K562 (cell line): Measurements from ENCODE around the gene PHF3. TPM values are rescaled to one million over a fixed set of nuclear protein-coding genes. Genes with fewer than 3 reads are reported as not detected.

Experiments used
- ATAC-seq: fragments of 200-7000 bp; cut with Tn5 transposase; 3 replicates; pipeline ENCODE4 v1.9.1; 2020; ENCODE audit warnings: moderate library complexity
- BruUV-seq: library from RNA; stranded (reverse); fragments of 400-500 nt; replicated peaks from 2 replicates; lab custom pipeline; 2021; lab: Mats Ljungman, UMichigan
- CTCF ChIA-PET: fragments of 300-600 bp; formaldehyde crosslinking; extraction: SDS; loops from one replicate; lab custom pipeline; 2021; ENCODE audit warnings: low intra/inter-chr PET ratio; lab: Yijun Ruan, JAX
- POLR2A ChIA-PET: fragments of 300-600, 350-650 bp; sonication (Branson Sonifier 250); formaldehyde crosslinking; extraction: SDS; loops from one replicate; lab custom pipeline; 2021; ENCODE audit warnings: antibody characterized with exemption, inconsistent platforms; lab: Yijun Ruan, JAX
- DNase-seq, 4 experiments: peaks; one replicate each; pipeline versions ENCODE4 v3.0.0 to v3.0.0-alpha.2; 2011 to 2018; ENCODE audit warnings: low spot score in 3 of 4, mixed read lengths in 3 of 4; ENCODE audit errors: extremely low read depth in 1 of 4
- FAIRE-seq: peaks from 2 replicates; lab custom pipeline; 2011; peaks lifted over from hg19 to GRCh38; lab: Jason Lieb, UNC
- H2AFZ ChIP-seq: 2 replicates; pipeline ENCODE4 v1.6.0; 2011; ENCODE audit warnings: low read depth, low read length, control low read depth, inconsistent platforms
- H3K27ac ChIP-seq: fragments of 200-600 bp; 3 replicates; pipeline ENCODE4 v1.8.0; 2011; ENCODE audit warnings: low read depth, mild to moderate bottlenecking, control low read depth, inconsistent platforms, low read length, moderate library complexity, mixed read lengths; ENCODE audit errors: extremely low read depth
- H3K27me3 ChIP-seq, 2 experiments: fragments of 300-600 bp in 1 of 2; 2 replicates in 1 of 2; 3 replicates in 1 of 2; pipeline versions ENCODE4 v1.6.0 to v1.8.0; 2011; ENCODE audit warnings: inconsistent platforms in 2 of 2, low read length in 2 of 2, mild to moderate bottlenecking in 1 of 2, mixed read lengths in 1 of 2, moderate library complexity in 1 of 2; ENCODE audit not compliant: control insufficient read depth in 2 of 2, insufficient read depth in 2 of 2
- H3K36me3 ChIP-seq: fragments of 300-600 bp; 3 replicates; pipeline ENCODE4 v1.8.0; 2011; ENCODE audit warnings: mild to moderate bottlenecking, low read length, inconsistent platforms; ENCODE audit not compliant: control insufficient read depth, insufficient read depth
- H3K4me1 ChIP-seq, 2 experiments: fragments of 200-600 bp in 1 of 2; replicated peaks in 1 of 2; 2 replicates in 1 of 2; 3 replicates in 1 of 2; pipeline versions ENCODE4 v1.5.1 to v1.8.0; 2011; ENCODE audit warnings: inconsistent platforms in 2 of 2, low read length in 2 of 2, mild to moderate bottlenecking in 1 of 2, mixed read lengths in 1 of 2, moderate library complexity in 1 of 2; ENCODE audit not compliant: control insufficient read depth in 2 of 2, insufficient read depth in 2 of 2
- H3K4me2 ChIP-seq: 2 replicates; pipeline ENCODE4 v1.6.1; 2011; ENCODE audit warnings: low read length, control low read depth, inconsistent platforms, mixed read lengths; ENCODE audit not compliant: insufficient read depth
- H3K4me3 ChIP-seq: fragments of 200-600 bp; sonication (generic), shearing (Covaris generic); 2 replicates; pipeline ENCODE4 v1.5.1; 2016; ENCODE audit warnings: control low read depth, inconsistent platforms
- H3K79me2 ChIP-seq: fragments of 200-600 bp; 3 replicates; pipeline ENCODE4 v1.8.0; 2011; ENCODE audit warnings: low read length, inconsistent platforms; ENCODE audit not compliant: control insufficient read depth, insufficient read depth
- H3K9ac ChIP-seq, 2 experiments: 2 replicates each; pipeline versions ENCODE4 v1.6.0 to v1.6.1; 2011; ENCODE audit warnings: low read depth in 2 of 2, low read length in 2 of 2, control low read depth in 1 of 2, inconsistent platforms in 1 of 2, mild to moderate bottlenecking in 1 of 2, mixed read lengths in 1 of 2; ENCODE audit not compliant: insufficient read depth in 1 of 2
- H3K9me1 ChIP-seq: one replicate; pipeline ENCODE4 v1.6.0; 2011; ENCODE audit warnings: inconsistent platforms, mild to moderate bottlenecking, low read length, moderate library complexity; ENCODE audit not compliant: control insufficient read depth, insufficient read depth
- H3K9me3 ChIP-seq: replicated peaks from 2 replicates; pipeline ENCODE4 v1.5.1; 2011; ENCODE audit warnings: low read depth, low read length, inconsistent platforms; ENCODE audit not compliant: control insufficient read depth, insufficient read depth
- H4K20me1 ChIP-seq: replicated peaks from 2 replicates; pipeline ENCODE4 v1.6.1; 2011; ENCODE audit warnings: low read length, inconsistent platforms, mixed read lengths; ENCODE audit not compliant: control insufficient read depth, insufficient read depth
- LEF1 ChIP-seq: fragments of 450-650 bp; IDR thresholded peaks from 2 replicates; pipeline ENCODE4 v1.6.1; 2016; ENCODE audit warnings: mild to moderate bottlenecking
- NBN ChIP-seq: fragments of 450-650 bp; IDR thresholded peaks from 2 replicates; pipeline ENCODE4 v1.6.1; 2016; ENCODE audit warnings: low read depth, mild to moderate bottlenecking
- NCOA6 ChIP-seq: fragments of 450-650 bp; IDR thresholded peaks from 2 replicates; pipeline ENCODE4 v1.6.1; 2017; ENCODE audit warnings: mild to moderate bottlenecking
- NFIX ChIP-seq: fragments of 250-450 bp; sonication (Bioruptor Pico); IDR thresholded peaks from 2 replicates; pipeline ENCODE4 v1.4.0; 2020; ENCODE audit warnings: low read depth, mild to moderate bottlenecking, moderate library complexity
- NR2C2 ChIP-seq, 2 experiments: fragments of 200-800 bp in 1 of 2; sonication (Bioruptor generic) in 1 of 2; sonication (generic) in 1 of 2; formaldehyde crosslinking in 1 of 2; IDR thresholded peaks; 2 replicates each; pipeline versions ENCODE4 v1.6.1 to v1.8.0; 2016 to 2022; ENCODE audit warnings: mild to moderate bottlenecking in 1 of 2, missing compliant biosample characterization in 1 of 2, missing genetic modification characterization in 1 of 2, missing genetic modification reagents in 1 of 2
- ZBTB40 ChIP-seq, 2 experiments: fragments of 450-650 bp in 1 of 2; sonication (generic) in 1 of 2; formaldehyde crosslinking in 1 of 2; IDR thresholded peaks; 2 replicates each; pipeline versions ENCODE4 v1.7.1 to v1.9.0; 2016 to 2022; ENCODE audit warnings: inconsistent platforms in 1 of 2, mild to moderate bottlenecking in 1 of 2, missing genetic modification reagents in 1 of 2
- WGBS: fragments of 100-300 bp; shearing (Covaris generic); methylation state at CpG from one replicate; pipeline ENCODE4 v1.1.6; 2016; ENCODE audit warnings: low coverage, mixed read lengths; ENCODE audit not compliant: insufficient coverage; ENCODE audit errors: missing lambda C conversion rate; 5-methylcytosine and 5-hydroxymethylcytosine counted together
- in situ Hi-C: fragments of 300-500 bp; cut with MboI; formaldehyde crosslinking; loops from 4 replicates; pipeline ENCODE4 v1.15.0; 2018; ENCODE audit warnings: inconsistent platforms, mixed read lengths
- intact Hi-C: fragments of 100-400 bp; cut with micrococcal nuclease; formaldehyde crosslinking; loops from 2 replicates; pipeline ENCODE4 v1.14.2; 2022
- polyA plus RNA-seq, 8 experiments: library from polyadenylated mRNA; depleted of rRNA in 4 of 8; stranded (reverse) in 5 of 8; unstranded in 3 of 8; fragments of >200 nt; fragmentation: Nextera tagmentation in 2 of 8; fragmentation: Illumina TruSeq in 1 of 8; extraction: Ambion mirVana in 2 of 8; extraction: Trizol in 1 of 8; gene quantifications; 2 replicates each; pipeline versions ENCODE4 v1.2.1 to v1.2.3, GENCODE V29; 2011 to 2014; ENCODE audit warnings: inconsistent platforms in 1 of 8, missing spikeins in 1 of 8
- total RNA-seq, 7 experiments: library from RNA; depleted of rRNA in 6 of 7; stranded (reverse); fragments of >200 nt in 6 of 7; fragmentation: Illumina TruSeq in 2 of 7; extraction: Trizol in 2 of 7; gene quantifications; 2 replicates each; pipeline versions ENCODE4 v1.2.1 to v1.2.3, GENCODE V29; 2011 to 2021; ENCODE audit warnings: low replicate concordance in 1 of 7
- TF ChIP-seq, protein P1 (sequence below): sonication (generic); formaldehyde crosslinking; IDR thresholded peaks from 2 replicates; pipeline ENCODE4 v1.9.0; 2022; ENCODE audit warnings: mild to moderate bottlenecking, missing genetic modification reagents

The PHF3 gene
- total and polyA plus RNA-seq, 9 of the 15 experiments (the other 6 are each of a cell fraction or from before 2014, with no cell fraction given) = 8.1 to 51.2 (median 30.9) TPM

GRCh38 chr6:63635215-63635587, 401 bp upstream of the PHF3 start:
- POLR2A ChIA-PET = interaction anchor here (0.6 to 2.2 kb wide), 11 partner anchors 11 to 67 kb away, joined by 3 to 13 read pairs (median 3); no protein-coding TSS in a partner anchor
- peak overlapping the region; percentile 96 for H2AFZ ChIP-seq
- intact Hi-C loops (loop anchor here (5.0 kb wide), 2 partner anchors 38 to 52 kb away; no protein-coding TSS in a partner anchor), in situ Hi-C loops (no loop called here)
- peak overlapping the region; percentile 93 for H3K4me3 ChIP-seq
- H3K27ac ChIP-seq = peak overlapping the region; percentile 71
- no peaks in the 10 kb centered on the region for H3K27me3 ChIP-seq
- 0% methylated on average over 5 of the region's 5 CpGs for WGBS
- peak overlapping the region; percentile 89 to 98; a peak in 3 of 4 replicates for H3K9ac ChIP-seq
- ATAC-seq (peak; percentile 9), DNase-seq (peak in 1 of 4 experiments; percentile 29), FAIRE-seq (no peak)
- H3K79me2 ChIP-seq = peaks cover 46% of the 10 kb centered on the region
- H3K36me3 ChIP-seq = 0 out of 3 replicates have a peak, but pooled peaks cover 1% of the 10 kb centered on the region
- BruUV-seq = TSS peak; percentile 90
- H4K20me1 ChIP-seq = peaks cover 7% of the 10 kb centered on the region
- H3K9me3 ChIP-seq = no peaks in the 10 kb centered on the region
- CTCF ChIA-PET = no interaction called here
- H3K9me1 ChIP-seq = no peaks in the 10 kb centered on the region
- H3K4me2 ChIP-seq = peak overlapping the region; percentile 81
- H3K4me1 ChIP-seq = peaks cover 13 to 18% of the 10 kb centered on the region in 2 experiments; a peak in 3 of 5 replicates
- peak; percentile 27; the same call in 1 of the 2 replicates for TF ChIP-seq ZBTB40 (IDR thresholded peaks at IDR 0.05)
- TF ChIP-seq ZBTB40 (CRISPR knock-in tag; IDR thresholded peaks at IDR 0.05) = no peak
- TF ChIP-seq NR2C2 (CRISPR knock-in tag; IDR thresholded peaks at IDR 0.05) = no peak
- 0 out of 2 replicates have a peak, but pooled peaks have one; percentile 8 for TF ChIP-seq NR2C2 (tag; IDR thresholded peaks at IDR 0.05)
- 0 out of 2 replicates have a peak, but pooled peaks have one; percentile 40 for TF ChIP-seq NBN
- TF ChIP-seq, protein P1, sequence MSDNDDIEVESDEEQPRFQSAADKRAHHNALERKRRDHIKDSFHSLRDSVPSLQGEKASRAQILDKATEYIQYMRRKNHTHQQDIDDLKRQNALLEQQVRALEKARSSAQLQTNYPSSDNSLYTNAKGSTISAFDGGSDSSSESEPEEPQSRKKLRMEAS (CRISPR knock-in tag) = no peak
- TF ChIP-seq LEF1 = 0 out of 2 replicates have a peak, but pooled peaks have one; percentile 25
- TF ChIP-seq NCOA6 = no peak
- TF ChIP-seq NFIX (CRISPR knock-in tag) = no peak
